A673 (cell line): ENCODE measurements around the gene AURKAIP1. TPM values are rescaled to one million over a fixed set of nuclear protein-coding genes. Genes with fewer than 3 reads are reported as not detected.

Source experiments
- Bru-seq: library from RNA; stranded (reverse); fragments of 400-500 nt; gene quantifications from one replicate; lab custom pipeline; 2021; lab: Mats Ljungman, UMichigan
- BruChase-seq, 2 experiments: library from RNA; stranded (reverse); fragments of 400-500 nt; gene quantifications; one replicate each; lab custom pipeline; 2021; lab: Mats Ljungman, UMichigan
- BruUV-seq: library from RNA; stranded (reverse); fragments of 400-500 nt; replicated peaks from 2 replicates; lab custom pipeline; 2021; lab: Mats Ljungman, UMichigan
- CTCF ChIA-PET: fragments of 300-600 bp; sonication (Branson Sonifier 250); formaldehyde crosslinking; loops from one replicate; lab custom pipeline; 2022; ENCODE audit warnings: antibody characterized with exemption; lab: Charles Lee
- POLR2A ChIA-PET: fragments of 300-600 bp; sonication (Branson Sonifier 250); formaldehyde crosslinking; loops from one replicate; lab custom pipeline; 2022; ENCODE audit warnings: antibody characterized with exemption; ENCODE audit not compliant: low non-redundant PET; lab: Charles Lee
- DNase-seq: peaks from one replicate; pipeline ENCODE4 v3.0.0-alpha.2; 2015; ENCODE audit warnings: low spot score
- H3K27ac ChIP-seq: fragments of 200-600 bp; sonication (generic); 2 replicates; pipeline ENCODE4 v1.5.1; 2016; ENCODE audit warnings: mixed run types, low read depth, mild to moderate bottlenecking, mixed read lengths, antibody characterized with exemption, low read length; ENCODE audit not compliant: poor library complexity, severe bottlenecking
- H3K27me3 ChIP-seq: fragments of 200-600 bp; sonication (generic); replicated peaks from 2 replicates; pipeline ENCODE4 v1.6.1; 2017; ENCODE audit warnings: mixed run types, low read depth, mild to moderate bottlenecking, mixed read lengths, antibody characterized with exemption, low read length; ENCODE audit not compliant: insufficient read depth, poor library complexity
- H3K36me3 ChIP-seq: fragments of 200-600 bp; sonication (generic); 2 replicates; pipeline ENCODE4 v1.6.1; 2016; ENCODE audit warnings: mixed run types, mild to moderate bottlenecking, mixed read lengths, antibody characterized with exemption, low read length; ENCODE audit not compliant: insufficient read depth, poor library complexity, severe bottlenecking
- H3K4me1 ChIP-seq: fragments of 200-600 bp; sonication (generic); 2 replicates; pipeline ENCODE4 v1.6.1; 2017; ENCODE audit warnings: mixed run types, mild to moderate bottlenecking, mixed read lengths, antibody characterized with exemption, low read length; ENCODE audit not compliant: insufficient read depth, poor library complexity, severe bottlenecking
- H3K4me3 ChIP-seq: fragments of 200-600 bp; sonication (generic); 2 replicates; pipeline ENCODE4 v1.5.1; 2016; ENCODE audit warnings: low read depth, mixed run types, mild to moderate bottlenecking, mixed read lengths, low read length; ENCODE audit not compliant: poor library complexity, severe bottlenecking
- H3K9me3 ChIP-seq: fragments of 200-600 bp; sonication (generic); 2 replicates; pipeline ENCODE4 v1.6.1; 2016; ENCODE audit warnings: mixed run types, low read depth, mild to moderate bottlenecking, mixed read lengths, antibody characterized with exemption, low read length; ENCODE audit not compliant: poor library complexity, severe bottlenecking
- CTCF ChIP-seq: fragments of 300-800, 200-600 bp; sonication (generic); conservative IDR thresholded peaks from 2 replicates; pipeline ENCODE4 v1.5.1; 2017; ENCODE audit warnings: low read depth, mild to moderate bottlenecking, antibody characterized with exemption, low read length, moderate library complexity, mixed read lengths
- EZH2 ChIP-seq: fragments of 200-600 bp; sonication (generic); IDR thresholded peaks from 2 replicates; pipeline ENCODE4 v1.6.1; 2017; ENCODE audit warnings: borderline replicate concordance, low read depth, mild to moderate bottlenecking, mixed read lengths, antibody characterized with exemption, low read length; ENCODE audit not compliant: poor library complexity, severe bottlenecking
- intact Hi-C: fragments of 100-400 bp; cut with micrococcal nuclease; formaldehyde crosslinking; loops from one replicate; pipeline ENCODE4 v1.10.0; 2022; ENCODE audit not compliant: unreplicated experiment
- long read RNA-seq: library from polyadenylated mRNA; stranded (forward); transcript quantifications from one replicate; pipeline ENCODE4 v2.0.0, GENCODE V29; 2022
- total RNA-seq: library from RNA; stranded (reverse); gene quantifications from 2 replicates; pipeline ENCODE4 v1.2.3, GENCODE V29; 2021

Gene AURKAIP1
- total RNA-seq (172 and 176 TPM in 2 replicates), Bru-seq, nascent RNA (percentile 75 among the genes with signal in this experiment), BruChase-seq, experiment 1, labeled RNA remaining after a 2-hour chase (percentile 77 among the genes with signal in this experiment), BruChase-seq, experiment 2, labeled RNA remaining after a 6-hour chase (percentile 89 among the genes with signal in this experiment)
- long read RNA-seq, transcript AURKAIP1-203 (3 exons, 1,072 nt) = minor isoform, 14 of 268 reads
- long read RNA-seq, transcript AURKAIP1-204 (4 exons, 875 nt) = minor isoform, 24 of 268 reads
- long read RNA-seq, transcript AURKAIP1-202 (4 exons, 1,047 nt) = major isoform, 203 of 268 reads
- long read RNA-seq, partial matches to known transcripts = 9 of 268 reads
- long read RNA-seq, other reads (novel, unspliced or antisense) = 15 of 268 reads

GRCh38 chr1:1374929-1375662 is at the start of gene AURKAIP1:
TSS of gene AURKAIP1 (minus strand) at chr1:1375207. CDS start at chr1:1374756, 451 bp downstream.
- Histone ChIP-seq H3K4me3 (peak within 1 kb of the TSS; percentile 98), H3K27ac (peak within 1 kb of the TSS; percentile 93), H3K9me3 (no peaks in the 10 kb centered on the region), H3K4me1 (peaks cover 10% of the 10 kb centered on the region), H3K27me3 (no peaks in the 10 kb centered on the region), H3K36me3 (no peaks in the 10 kb centered on the region)
- intact Hi-C loops = loop anchor here (1.0 to 10.0 kb wide), 2 partner anchors 32 to 260 kb away; partner anchors contain the start of genes C1orf159 and MRPL20
- DNase-seq = peak; percentile 100
- ChIA-PET POLR2A (interaction anchor here (0.6 kb wide), 2 partner anchors 32 to 211 kb away, joined by 3 read pairs; partner anchors contain the start of gene MRPL20), CTCF (interaction anchor here (0.5 to 1.2 kb wide), 4 partner anchors 16 to 450 kb away, joined by 3 to 4 read pairs (median 3); no protein-coding TSS in a partner anchor)
- peak; percentile 45; the same call in 1 of the 2 replicates for TF ChIP-seq CTCF
- TF ChIP-seq EZH2 = no peak
- no TSS peak for BruUV-seq

DNA sequence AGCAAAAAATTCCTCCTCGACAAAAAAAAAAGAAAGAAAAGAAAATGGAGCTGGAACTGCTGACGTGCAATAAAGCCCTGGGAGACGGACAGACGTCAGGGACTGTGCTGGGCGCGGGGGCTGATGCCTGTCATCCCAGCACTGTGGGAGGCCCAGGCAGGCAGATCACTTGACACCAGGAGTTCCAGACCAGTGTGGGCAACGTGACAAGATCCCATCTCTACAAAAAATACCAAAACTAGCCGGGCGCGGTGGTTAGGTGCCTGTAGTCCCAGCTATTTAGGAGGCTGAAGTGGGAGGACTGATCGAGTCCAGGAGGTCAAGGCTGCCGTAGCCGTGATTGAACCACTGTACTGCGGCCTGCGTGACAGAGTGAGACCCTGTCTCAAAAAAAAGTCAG is 49.7 kb upstream of the AURKAIP1 start:
- CTCF ChIA-PET = no interaction called here
- POLR2A ChIA-PET = interaction anchor here (0.6 kb wide), 1 partner anchor 168 kb away, joined by 14 read pairs; no protein-coding TSS in a partner anchor
- TF ChIP-seq EZH2 (no peak), CTCF (no peak)
- Histone ChIP-seq H3K4me3 (no peak overlapping the region), H3K9me3 (no peaks in the 10 kb centered on the region), H3K36me3 (no peaks in the 10 kb centered on the region), H3K4me1 (no peaks in the 10 kb centered on the region), H3K27me3 (no peaks in the 10 kb centered on the region), H3K27ac (no peak overlapping the region)
- BruUV-seq = no TSS peak
- intact Hi-C loops = no loop called here
- no peak for DNase-seq

DNA sequence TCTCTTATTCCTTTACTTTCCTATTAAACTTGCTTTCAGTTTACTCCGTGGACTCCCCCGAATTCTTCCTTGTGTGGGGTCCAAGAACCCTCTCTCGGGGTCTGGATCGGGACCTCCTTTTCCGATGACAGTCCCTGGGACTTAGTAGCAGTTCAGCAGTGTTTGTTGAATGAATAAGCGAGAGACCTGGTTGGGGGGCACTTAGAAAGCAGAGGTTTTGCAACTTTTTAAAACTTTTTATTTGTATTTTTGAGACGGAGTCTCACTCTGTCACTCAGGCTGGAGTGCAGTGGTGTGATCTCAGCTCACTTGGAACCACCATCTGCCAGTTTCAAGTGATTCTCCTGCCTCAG is 48.2 kb upstream of the AURKAIP1 start:
- no TSS peak for BruUV-seq
- Histone ChIP-seq H3K4me3 (no peak overlapping the region), H3K9me3 (no peaks in the 10 kb centered on the region), H3K36me3 (no peaks in the 10 kb centered on the region), H3K27me3 (no peaks in the 10 kb centered on the region), H3K4me1 (no peaks in the 10 kb centered on the region), H3K27ac (no peak overlapping the region)
- POLR2A ChIA-PET = no interaction called here
- intact Hi-C loops = no loop called here
- TF ChIP-seq CTCF (no peak), EZH2 (no peak)
- CTCF ChIA-PET = no interaction called here
- no peak for DNase-seq
